Measurements from ENCODE around the gene CYFIP1. TPM values are rescaled to one million over a fixed set of nuclear protein-coding genes. Genes with fewer than 3 reads are reported as not detected.

Gene CYFIP1
- polyA plus RNA-seq, 1 experiment = 93.4 TPM

- ChIA-PET CTCF (no interaction called here), POLR2A (no interaction called here)
- no peak for DNase-seq (ENCODE audit: low read depth)
- no peak for TF ChIP-seq CTCF (IDR thresholded peaks at IDR 0.05; ENCODE audit: insufficient read depth, low read depth, low read length)
- Histone ChIP-seq H3K4me3 (ENCODE audit: low read depth, low read length) (no peak overlapping the region), H3K36me3 (ENCODE audit: control insufficient read depth, insufficient read depth, low read length) (peaks cover 40% of the 10 kb centered on the region), H3K27me3 (ENCODE audit: control insufficient read depth, insufficient read depth, low read length) (no peaks in the 10 kb centered on the region)
Observed at GRCh38 chr15:22878103-22878502, 102.1 kb downstream of the CYFIP1 start.

GRCh38 chr15:22877607-22878006 lies 102.6 kb downstream of the CYFIP1 start:
- ChIA-PET CTCF (no interaction called here), POLR2A (no interaction called here)
- no peak overlapping the region for H3K4me3 ChIP-seq (ENCODE audit: low read depth, low read length)
- no peak for DNase-seq (ENCODE audit: low read depth)
- H3K36me3 ChIP-seq (ENCODE audit: control insufficient read depth, insufficient read depth, low read length) = peaks cover 40% of the 10 kb centered on the region
- TF ChIP-seq CTCF (IDR thresholded peaks at IDR 0.05; ENCODE audit: insufficient read depth, low read depth, low read length) = no peak
- H3K27me3 ChIP-seq (ENCODE audit: control insufficient read depth, insufficient read depth, low read length) = no peaks in the 10 kb centered on the region

GRCh38 chr15:22877117-22877516 lies 103.1 kb downstream of the CYFIP1 start:
- DNase-seq (ENCODE audit: low read depth) = no peak
- H3K36me3 ChIP-seq (ENCODE audit: control insufficient read depth, insufficient read depth, low read length) = peaks cover 37% of the 10 kb centered on the region
- POLR2A ChIA-PET = no interaction called here
- no peak overlapping the region for H3K4me3 ChIP-seq (ENCODE audit: low read depth, low read length)
- CTCF ChIA-PET = no interaction called here
- no peak for TF ChIP-seq CTCF (IDR thresholded peaks at IDR 0.05; ENCODE audit: insufficient read depth, low read depth, low read length)
- H3K27me3 ChIP-seq (ENCODE audit: control insufficient read depth, insufficient read depth, low read length) = no peaks in the 10 kb centered on the region

- POLR2A ChIA-PET = no interaction called here
- Histone ChIP-seq H3K4me3 (ENCODE audit: low read depth, low read length) (no peak overlapping the region), H3K27me3 (ENCODE audit: control insufficient read depth, insufficient read depth, low read length) (no peaks in the 10 kb centered on the region), H3K36me3 (ENCODE audit: control insufficient read depth, insufficient read depth, low read length) (peaks cover 33% of the 10 kb centered on the region)
- CTCF ChIA-PET = no interaction called here
- TF ChIP-seq CTCF (IDR thresholded peaks at IDR 0.05; ENCODE audit: insufficient read depth, low read depth, low read length) = no peak
- no peak for DNase-seq (ENCODE audit: low read depth)
Observed at GRCh38 chr15:22874966-22875365, 105.2 kb downstream of the CYFIP1 start.

- POLR2A ChIA-PET = no interaction called here
- CTCF ChIA-PET = no interaction called here
Observed at GRCh38 chr15:22874256-22874655, 105.9 kb downstream of the CYFIP1 start.

More at GRCh38 chr15:22874256-22874655, 105.9 kb downstream of the CYFIP1 start:
- peaks cover 34% of the 10 kb centered on the region for H3K36me3 ChIP-seq (ENCODE audit: control insufficient read depth, insufficient read depth, low read length)
- no peak overlapping the region for H3K4me3 ChIP-seq (ENCODE audit: low read depth, low read length)
- TF ChIP-seq CTCF (IDR thresholded peaks at IDR 0.05; ENCODE audit: insufficient read depth, low read depth, low read length) = no peak
- no peaks in the 10 kb centered on the region for H3K27me3 ChIP-seq (ENCODE audit: control insufficient read depth, insufficient read depth, low read length)
- DNase-seq (ENCODE audit: low read depth) = no peak
